Tibial nerve (tissue), 4 donors: Measurements from ENCODE around the gene TNKS2.

Source experiments
- CTCF ChIP-seq, 5 experiments: fragments of 200-600 bp in 3 of 5; fragments of 450-650 bp in 2 of 5; sonication (generic) in 3 of 5; IDR thresholded peaks; one replicate each; pipeline ENCODE4 v1.5.1; 2016 to 2019; ENCODE audit warnings: antibody characterized with exemption in 5 of 5, mild to moderate bottlenecking in 3 of 5, moderate library complexity in 2 of 5
- EP300 ChIP-seq, 2 donors: sonication (generic); formaldehyde crosslinking; IDR thresholded peaks; one replicate each; pipeline ENCODE4 v1.6.1; 2017; ENCODE audit warnings: antibody characterized with exemption in 2 of 2, mild to moderate bottlenecking in 1 of 2
- POLR2A ChIP-seq, 2 donors: fragments of 450-650 bp; IDR thresholded peaks; one replicate each; pipeline ENCODE4 v1.6.1; 2017; ENCODE audit warnings: antibody characterized with exemption in 2 of 2, mild to moderate bottlenecking in 2 of 2, moderate library complexity in 2 of 2

- TF ChIP-seq CTCF (IDR thresholded peaks at IDR 0.05) (no peak), POLR2A (IDR thresholded peaks at IDR 0.05) (no peak), EP300 (IDR thresholded peaks at IDR 0.05) (no peak)
Observed at GRCh38 chr10:91884536-91884935, 86.3 kb downstream of the TNKS2 start.
